WTC11 (cell line): ENCODE data around the gene GTPBP1. TPM values are rescaled to one million over a fixed set of nuclear protein-coding genes. Genes with fewer than 3 reads are reported as not detected.
A peak's percentile ranks its signal among the peaks of the same experiment; 100 is the strongest.

Experiments used
- ATAC-seq: fragments of 200-7000 bp; cut with Tn5 transposase; 2 replicates; pipeline ENCODE4 v1.10.0; 2021; ENCODE audit warnings: mild to moderate bottlenecking, moderate library complexity
- CTCF ChIA-PET: fragments of 300-600 bp; sonication (Branson Sonifier 250); formaldehyde crosslinking; loops from one replicate; lab custom pipeline; 2021; ENCODE audit warnings: antibody characterized with exemption; lab: Charles Lee
- POLR2A ChIA-PET: fragments of 350-600 bp; sonication (Branson Sonifier 250); formaldehyde crosslinking; loops from one replicate; lab custom pipeline; 2021; ENCODE audit warnings: antibody characterized with exemption; lab: Charles Lee
- DNase-seq: peaks from one replicate; pipeline ENCODE4 v3.0.0; 2021; ENCODE audit warnings: low spot score
- H3K27ac Mint-ChIP-seq: 2 replicates; pipeline ENCODE4 v1.8.0; 2021; ENCODE audit warnings: mixed read lengths
- H3K27me3 Mint-ChIP-seq: 2 replicates; pipeline ENCODE4 v1.8.0; 2021; ENCODE audit warnings: low read depth, mild to moderate bottlenecking, moderate library complexity, mixed read lengths
- H3K36me3 Mint-ChIP-seq: 2 replicates; pipeline ENCODE4 v1.8.0; 2021; ENCODE audit warnings: mixed read lengths
- H3K4me1 Mint-ChIP-seq: 2 replicates; pipeline ENCODE4 v1.8.0; 2022; ENCODE audit warnings: mixed read lengths
- H3K4me3 Mint-ChIP-seq: 2 replicates; pipeline ENCODE4 v1.8.0; 2021; ENCODE audit warnings: mild to moderate bottlenecking, moderate library complexity, mixed read lengths
- H3K9me3 Mint-ChIP-seq: 2 replicates; pipeline ENCODE4 v1.8.0; 2021; ENCODE audit warnings: mixed read lengths
- ATF1 ChIP-seq: sonication (generic); formaldehyde crosslinking; IDR thresholded peaks from 2 replicates; pipeline ENCODE4 v1.8.1; 2023; ENCODE audit warnings: mild to moderate bottlenecking, moderate library complexity, missing genetic modification reagents
- CREB1 ChIP-seq: sonication (generic); formaldehyde crosslinking; IDR thresholded peaks from 2 replicates; pipeline ENCODE4 v1.8.0; 2023; ENCODE audit warnings: mild to moderate bottlenecking, missing genetic modification reagents
- ELF4 ChIP-seq: sonication (generic); formaldehyde crosslinking; IDR thresholded peaks from 2 replicates; pipeline ENCODE4 v1.8.1; 2022; ENCODE audit warnings: low read depth, mild to moderate bottlenecking, moderate library complexity, missing genetic modification reagents
- FOXJ3 ChIP-seq: sonication (generic); formaldehyde crosslinking; IDR thresholded peaks from 2 replicates; pipeline ENCODE4 v1.9.0; 2021; ENCODE audit warnings: missing genetic modification reagents, mild to moderate bottlenecking, borderline replicate concordance
- FOXP1 ChIP-seq: sonication (generic); formaldehyde crosslinking; IDR thresholded peaks from 2 replicates; pipeline ENCODE4 v1.8.0; 2022; ENCODE audit warnings: missing genetic modification reagents, mild to moderate bottlenecking, moderate library complexity, borderline replicate concordance
- FOXP4 ChIP-seq: sonication (generic); formaldehyde crosslinking; IDR thresholded peaks from 2 replicates; pipeline ENCODE4 v1.8.0; 2022; ENCODE audit warnings: mild to moderate bottlenecking, missing genetic modification reagents
- HMGXB4 ChIP-seq: sonication (generic); formaldehyde crosslinking; IDR thresholded peaks from 2 replicates; pipeline ENCODE4 v1.8.1; 2023; ENCODE audit warnings: mild to moderate bottlenecking, moderate library complexity, missing genetic modification reagents
- JAZF1 ChIP-seq: fragments of 250-450 bp; sonication (Bioruptor Pico); IDR thresholded peaks from 2 replicates; pipeline ENCODE4 v1.9.0; 2021; ENCODE audit warnings: moderate library complexity, mild to moderate bottlenecking, inconsistent platforms
- NFATC4 ChIP-seq: fragments of 250-450 bp; sonication (Bioruptor Pico); IDR thresholded peaks from 2 replicates; pipeline ENCODE4 v1.9.0; 2021; ENCODE audit warnings: mild to moderate bottlenecking
- NR2C2 ChIP-seq: sonication (generic); formaldehyde crosslinking; IDR thresholded peaks from 2 replicates; pipeline ENCODE4 v1.8.0; 2022; ENCODE audit warnings: mild to moderate bottlenecking, missing genetic modification reagents
- SMAD4 ChIP-seq: sonication (generic); formaldehyde crosslinking; IDR thresholded peaks from 2 replicates; pipeline ENCODE4 v1.8.0; 2022; ENCODE audit warnings: mild to moderate bottlenecking, missing genetic modification reagents
- SP1 ChIP-seq: sonication (generic); formaldehyde crosslinking; conservative IDR thresholded peaks from 2 replicates; pipeline ENCODE4 v1.8.1; 2022; ENCODE audit warnings: missing genetic modification reagents
- TCF7 ChIP-seq: sonication (generic); formaldehyde crosslinking; IDR thresholded peaks from 2 replicates; pipeline ENCODE4 v1.8.0; 2022; ENCODE audit warnings: mild to moderate bottlenecking, low read depth, missing genetic modification reagents, moderate library complexity
- TP53 ChIP-seq: sonication (generic); formaldehyde crosslinking; IDR thresholded peaks from 2 replicates; pipeline ENCODE4 v1.8.1; 2023; ENCODE audit warnings: mild to moderate bottlenecking, missing genetic modification reagents
- ZBTB21 ChIP-seq: sonication (generic); formaldehyde crosslinking; IDR thresholded peaks from 2 replicates; pipeline ENCODE4 v1.8.1; 2023; ENCODE audit warnings: mild to moderate bottlenecking, missing genetic modification reagents, borderline replicate concordance
- ZBTB43 ChIP-seq: sonication (generic); formaldehyde crosslinking; IDR thresholded peaks from 2 replicates; pipeline ENCODE4 v1.8.1; 2023; ENCODE audit warnings: mild to moderate bottlenecking, missing genetic modification reagents
- ZNF263 ChIP-seq: sonication (generic); formaldehyde crosslinking; IDR thresholded peaks from 2 replicates; pipeline ENCODE4 v1.8.1; 2022; ENCODE audit warnings: low read depth, mild to moderate bottlenecking, moderate library complexity, missing genetic modification reagents
- ZNF396 ChIP-seq: fragments of 250-450 bp; sonication (Bioruptor Pico); IDR thresholded peaks from 2 replicates; pipeline ENCODE4 v1.8.0; 2021; ENCODE audit warnings: mild to moderate bottlenecking, moderate library complexity, borderline replicate concordance
- ZNF416 ChIP-seq: fragments of 250-450 bp; sonication (Bioruptor Pico); IDR thresholded peaks from 2 replicates; pipeline ENCODE4 v1.9.0; 2021; ENCODE audit warnings: mild to moderate bottlenecking, inconsistent platforms
- ZNF671 ChIP-seq: fragments of 250-450 bp; sonication (Bioruptor Pico); IDR thresholded peaks from 2 replicates; pipeline ENCODE4 v1.8.0; 2021; ENCODE audit warnings: mild to moderate bottlenecking
- total RNA-seq: library from RNA; stranded (reverse); gene quantifications from 3 replicates; pipeline ENCODE4 v1.2.3, GENCODE V29; 2021
- TF ChIP-seq, protein P1 (sequence below): sonication (generic); formaldehyde crosslinking; IDR thresholded peaks from 2 replicates; pipeline ENCODE4 v1.8.0; 2022; ENCODE audit warnings: mild to moderate bottlenecking, missing genetic modification reagents
- TF ChIP-seq, protein P2 (sequence below): sonication (generic); formaldehyde crosslinking; IDR thresholded peaks from 2 replicates; pipeline ENCODE4 v1.8.1; 2022; ENCODE audit warnings: mild to moderate bottlenecking, missing genetic modification reagents, moderate library complexity, borderline replicate concordance
- TF ChIP-seq, protein P3 (sequence below): fragments of 250-450 bp; sonication (Bioruptor Pico); conservative IDR thresholded peaks from 2 replicates; pipeline ENCODE4 v1.9.0; 2021; ENCODE audit warnings: mild to moderate bottlenecking

The GTPBP1 gene
- total RNA-seq, 1 experiment from 2014 or later: 108 TPM

DNA sequence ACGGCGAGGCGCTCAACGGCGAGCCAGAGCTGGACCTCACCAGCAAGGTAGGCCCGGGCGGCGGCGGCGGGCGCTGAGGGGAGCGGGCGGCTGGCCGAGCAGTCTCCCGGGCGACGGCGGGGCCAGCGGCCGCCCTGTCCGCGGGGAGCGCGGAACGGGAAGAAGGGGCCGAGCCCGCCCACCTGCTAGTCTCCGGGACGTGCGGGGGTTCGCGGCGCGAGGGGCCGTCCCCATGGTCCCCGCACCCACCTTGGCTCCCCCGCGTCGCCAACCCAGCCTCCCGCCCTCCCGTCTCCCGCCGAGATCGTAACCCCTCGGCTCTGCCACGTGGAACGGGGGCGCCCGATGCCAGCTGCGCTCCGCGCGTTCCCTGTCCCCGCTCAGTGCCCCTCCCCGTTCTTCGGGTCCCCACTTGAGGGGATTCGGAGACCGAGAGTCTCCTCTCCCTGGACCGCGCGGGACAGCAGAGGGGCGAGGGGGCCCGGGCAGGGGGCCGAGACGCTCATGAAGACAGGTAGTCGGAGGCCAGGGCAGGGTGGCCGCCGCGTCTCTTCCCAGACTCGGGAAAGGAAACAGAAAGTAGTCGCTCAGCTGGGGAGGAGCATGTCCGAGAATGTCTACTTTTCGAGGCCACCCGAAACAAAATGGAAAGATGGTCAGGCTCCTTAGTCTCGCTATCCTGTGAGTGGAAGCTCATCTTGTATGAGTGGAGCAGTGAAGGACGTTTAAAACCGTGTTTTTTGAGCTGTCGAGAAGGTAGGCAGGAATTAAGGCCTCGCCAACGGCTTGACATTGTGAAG, 557 bp downstream of the GTPBP1 start:
- H3K27me3 Mint-ChIP-seq: no peaks in the 10 kb centered on the region; the same call in 1 of the 2 replicates
- ATAC-seq: no peak
- ChIA-PET POLR2A (interaction anchor here (0.9 kb wide), 1 partner anchor 25 kb away, joined by 3 read pairs; the partner anchor contains the start of gene TOMM22), CTCF (interaction anchor here (0.5 to 1.5 kb wide), 6 partner anchors 19 to 64 kb away, joined by 3 to 10 read pairs (median 5); partner anchors contain the start of gene TOMM22)
- H3K4me3 Mint-ChIP-seq: peak overlapping the region; percentile 91
- H3K27ac Mint-ChIP-seq: peak overlapping the region; percentile 78; the same call in 1 of the 2 replicates
- peaks cover 11% of the 10 kb centered on the region for H3K36me3 Mint-ChIP-seq
- peak; percentile 44 for DNase-seq
- H3K4me1 Mint-ChIP-seq: peaks cover 62% of the 10 kb centered on the region
- TF ChIP-seq ZNF671: no peak
- TF ChIP-seq ELF4 (CRISPR knock-in tag): 0 out of 2 replicates have a peak, but pooled peaks have one; percentile 43
- no peak for TF ChIP-seq ZBTB43 (CRISPR knock-in tag)
- TF ChIP-seq ZBTB21 (CRISPR knock-in tag): peak; percentile 68; the same call in 1 of the 2 replicates
- TF ChIP-seq NR2C2 (CRISPR knock-in tag): no peak
- no peak for TF ChIP-seq CREB1
- 0 out of 2 replicates have a peak, but pooled peaks have one; percentile 50 for TF ChIP-seq TP53
- no peak for TF ChIP-seq SMAD4
- TF ChIP-seq, protein P1, sequence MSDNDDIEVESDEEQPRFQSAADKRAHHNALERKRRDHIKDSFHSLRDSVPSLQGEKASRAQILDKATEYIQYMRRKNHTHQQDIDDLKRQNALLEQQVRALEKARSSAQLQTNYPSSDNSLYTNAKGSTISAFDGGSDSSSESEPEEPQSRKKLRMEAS (CRISPR knock-in tag): peak; percentile 67; the same call in 1 of the 2 replicates
- TF ChIP-seq HMGXB4 (CRISPR knock-in tag): peak; percentile 75; the same call in 1 of the 2 replicates
- TF ChIP-seq TCF7 (CRISPR knock-in tag): peak; percentile 19; the same call in 1 of the 2 replicates
- TF ChIP-seq, protein P2, sequence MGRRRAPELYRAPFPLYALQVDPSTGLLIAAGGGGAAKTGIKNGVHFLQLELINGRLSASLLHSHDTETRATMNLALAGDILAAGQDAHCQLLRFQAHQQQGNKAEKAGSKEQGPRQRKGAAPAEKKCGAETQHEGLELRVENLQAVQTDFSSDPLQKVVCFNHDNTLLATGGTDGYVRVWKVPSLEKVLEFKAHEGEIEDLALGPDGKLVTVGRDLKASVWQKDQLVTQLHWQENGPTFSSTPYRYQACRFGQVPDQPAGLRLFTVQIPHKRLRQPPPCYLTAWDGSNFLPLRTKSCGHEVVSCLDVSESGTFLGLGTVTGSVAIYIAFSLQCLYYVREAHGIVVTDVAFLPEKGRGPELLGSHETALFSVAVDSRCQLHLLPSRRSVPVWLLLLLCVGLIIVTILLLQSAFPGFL (CRISPR knock-in tag): no peak
- TF ChIP-seq FOXP1 (CRISPR knock-in tag): peak; percentile 87
- TF ChIP-seq NFATC4 (CRISPR knock-in tag): no peak
- no peak for TF ChIP-seq JAZF1 (CRISPR knock-in tag)
- TF ChIP-seq, protein P3, sequence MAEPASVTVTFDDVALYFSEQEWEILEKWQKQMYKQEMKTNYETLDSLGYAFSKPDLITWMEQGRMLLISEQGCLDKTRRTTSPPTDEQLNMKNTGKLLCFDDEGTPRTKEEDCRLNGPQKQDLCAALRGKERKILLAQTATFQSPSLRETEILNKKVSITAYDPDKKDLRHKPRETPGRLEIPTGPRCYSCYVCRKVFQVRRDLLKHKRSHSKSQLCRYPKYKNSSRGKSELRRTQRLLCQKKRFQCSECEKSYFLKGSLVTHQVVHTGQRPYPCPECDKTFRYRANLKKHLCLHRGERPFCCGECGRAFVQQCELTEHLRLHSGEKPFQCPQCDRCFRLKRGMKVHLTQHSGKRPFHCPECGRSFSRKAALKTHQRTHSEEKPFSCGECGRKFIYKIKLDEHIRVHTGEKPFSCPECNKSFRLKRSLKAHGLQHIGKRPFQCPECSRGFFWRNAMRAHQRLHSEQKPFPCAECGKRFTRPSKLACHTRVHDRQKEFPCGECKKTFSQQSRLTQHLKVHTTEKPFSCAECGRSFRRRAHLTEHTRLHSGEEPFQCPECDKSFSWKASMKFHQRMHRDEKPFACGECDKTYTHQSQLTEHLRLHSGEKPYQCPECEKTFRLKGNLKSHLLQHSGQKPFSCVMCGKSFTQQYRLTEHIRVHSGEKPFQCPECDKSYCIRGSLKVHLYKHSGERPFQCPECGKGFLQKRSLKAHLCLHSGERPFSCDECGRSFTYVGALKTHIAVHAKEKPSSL (CRISPR knock-in tag): no peak
- TF ChIP-seq ATF1: no peak
- no peak for TF ChIP-seq ZNF396 (CRISPR knock-in tag)
- peak; percentile 36; the same call in 1 of the 2 replicates for TF ChIP-seq FOXP4 (CRISPR knock-in tag)
- no peak for TF ChIP-seq FOXJ3
- 0 out of 2 replicates have a peak, but pooled peaks have one; percentile 43 for TF ChIP-seq ZNF263 (CRISPR knock-in tag)
- TF ChIP-seq SP1 (CRISPR knock-in tag): no peak
- TF ChIP-seq ZNF416 (CRISPR knock-in tag): 0 out of 2 replicates have a peak, but pooled peaks have one; percentile 38
- no peaks in the 10 kb centered on the region for H3K9me3 Mint-ChIP-seq
